ENCODE results near the gene ZMYND15.

Gene ZMYND15

GRCh38 chr17:4734857-4735475 is 4.7 kb upstream of the ZMYND15 start (continued):
- no peak for TF ChIP-seq RARB (CRISPR knock-in tag; IDR thresholded peaks at IDR 0.05)

GRCh38 chr17:4735876-4736651 is 3.6 kb upstream of the ZMYND15 start:
- no peak for ATAC-seq
- TF ChIP-seq POU6F1 (CRISPR knock-in tag; IDR thresholded peaks at IDR 0.05; ENCODE audit: borderline replicate concordance, low read depth): no peak
- no peak for TF ChIP-seq ESRRG (CRISPR knock-in tag; IDR thresholded peaks at IDR 0.05)
- TF ChIP-seq PPARA (CRISPR knock-in tag; IDR thresholded peaks at IDR 0.05; ENCODE audit: borderline replicate concordance): no peak
- no peak for TF ChIP-seq ZFP3 (CRISPR knock-in tag; IDR thresholded peaks at IDR 0.05)
- TF ChIP-seq CREB5 (CRISPR knock-in tag; IDR thresholded peaks at IDR 0.05; ENCODE audit: low read depth): no peak
- no peak for TF ChIP-seq ZNF565 (CRISPR knock-in tag; conservative IDR thresholded peaks at IDR 0.05; ENCODE audit: low read depth)
- TF ChIP-seq ZNF8 (CRISPR knock-in tag; IDR thresholded peaks at IDR 0.05): no peak
- no peak for TF ChIP-seq ZC3H10 (CRISPR knock-in tag; IDR thresholded peaks at IDR 0.05)
- TF ChIP-seq ZNF70 (CRISPR knock-in tag; IDR thresholded peaks at IDR 0.05): no peak
- no peak for TF ChIP-seq TOX (CRISPR knock-in tag; IDR thresholded peaks at IDR 0.05; ENCODE audit: borderline replicate concordance)
- no peak for TF ChIP-seq SNAI2 (CRISPR knock-in tag; IDR thresholded peaks at IDR 0.05)
- TF ChIP-seq ARNTL (CRISPR knock-in tag; IDR thresholded peaks at IDR 0.05; ENCODE audit: borderline replicate concordance, low read depth): no peak
- TF ChIP-seq ZFP30 (CRISPR knock-in tag; IDR thresholded peaks at IDR 0.05): no peak
- no peak for TF ChIP-seq BACH2 (CRISPR knock-in tag; IDR thresholded peaks at IDR 0.05; ENCODE audit: borderline replicate concordance)
- TF ChIP-seq TSHZ2 (CRISPR knock-in tag; IDR thresholded peaks at IDR 0.05): no peak
- TF ChIP-seq PATZ1 (CRISPR knock-in tag; IDR thresholded peaks at IDR 0.05; ENCODE audit: borderline replicate concordance): no peak
- TF ChIP-seq CSDC2 (CRISPR knock-in tag; IDR thresholded peaks at IDR 0.05): no peak
- TF ChIP-seq GLIS3 (CRISPR knock-in tag; IDR thresholded peaks at IDR 0.05): no peak

- ATAC-seq: no peak; the same call in 2 of the 3 replicates
- TF ChIP-seq RARB (CRISPR knock-in tag; IDR thresholded peaks at IDR 0.05) (no peak), TOX (CRISPR knock-in tag; IDR thresholded peaks at IDR 0.05; ENCODE audit: borderline replicate concordance) (no peak), CREB5 (CRISPR knock-in tag; IDR thresholded peaks at IDR 0.05; ENCODE audit: low read depth) (no peak), OSR1 (CRISPR knock-in tag; IDR thresholded peaks at IDR 0.05) (no peak), ZNF565 (CRISPR knock-in tag; conservative IDR thresholded peaks at IDR 0.05; ENCODE audit: low read depth) (no peak), PPARA (CRISPR knock-in tag; IDR thresholded peaks at IDR 0.05; ENCODE audit: borderline replicate concordance) (no peak), ZFP30 (CRISPR knock-in tag; IDR thresholded peaks at IDR 0.05) (no peak), ZFP3 (CRISPR knock-in tag; IDR thresholded peaks at IDR 0.05) (no peak), ESRRG (CRISPR knock-in tag; IDR thresholded peaks at IDR 0.05) (no peak), ZNF70 (CRISPR knock-in tag; IDR thresholded peaks at IDR 0.05) (no peak), TCF4 (CRISPR knock-in tag; IDR thresholded peaks at IDR 0.05; ENCODE audit: borderline replicate concordance) (no peak), GLIS3 (CRISPR knock-in tag; IDR thresholded peaks at IDR 0.05) (no peak), PATZ1 (CRISPR knock-in tag; IDR thresholded peaks at IDR 0.05; ENCODE audit: borderline replicate concordance) (no peak)
Measured at GRCh38 chr17:4738136-4739121, 1.2 kb upstream of the ZMYND15 start.

Measured in SK-N-SH treated with all-trans-retinoic acid at 6 μM for 48 hours (cell line).